ENCODE results near the gene NR4A1.

NR4A1 gene

GRCh38 chr12:52006726-52007157, 44.5 kb upstream of the NR4A1 start, which contains the start of gene TAMALIN:
TAMALIN (plus strand) TSS chr12:52006946; CDS start chr12:52007020, 74 bp downstream.
- CTCF ChIA-PET: interaction anchor here (2.2 to 9.6 kb wide), 3 partner anchors 13 to 19 kb away, joined by 8 to 291 read pairs (median 77); no protein-coding TSS in a partner anchor
- no peaks in the 10 kb centered on the region for H3K9me3 ChIP-seq (ENCODE audit: control insufficient read depth, insufficient read depth, low read depth, low read length)
- TF ChIP-seq ZNF398 (tag by site-specific recombination; IDR thresholded peaks at IDR 0.05) (no peak), ZNF280C (tag by site-specific recombination; IDR thresholded peaks at IDR 0.05) (no peak), ZNF266 (tag by site-specific recombination; IDR thresholded peaks at IDR 0.05; ENCODE audit: low read depth) (no peak), ZNF585B (tag by site-specific recombination; IDR thresholded peaks at IDR 0.05) (no peak), ZNF223 (tag by site-specific recombination; IDR thresholded peaks at IDR 0.05) (no peak), KLF16 (tag by site-specific recombination; IDR thresholded peaks at IDR 0.05) (no peak), KLF8 (tag by site-specific recombination; IDR thresholded peaks at IDR 0.05) (no peak), ATF2 (tag by site-specific recombination; IDR thresholded peaks at IDR 0.05; ENCODE audit: low read depth) (no peak), PRDM10 (tag by site-specific recombination; IDR thresholded peaks at IDR 0.05) (no peak), ZBTB11 (tag by site-specific recombination; conservative IDR thresholded peaks at IDR 0.05; ENCODE audit: low read depth) (no peak)
- peaks cover 0 to 14% of the 10 kb centered on the region in 2 experiments; a peak in 1 of 3 replicates for H3K36me3 ChIP-seq (ENCODE audit: control insufficient read depth in 2 of 2, insufficient read depth in 1 of 2, low read length in 2 of 2)
- H3K4me3 ChIP-seq (ENCODE audit: low read depth, low read length): peak within 1 kb of the TSS; percentile 3; the same call in 1 of the 2 replicates
- no peak within 1 kb of the TSS for H3K27ac ChIP-seq (ENCODE audit: extremely low read depth, low read depth, low read length)
- POLR2A ChIA-PET: interaction anchor here (0.5 to 1.1 kb wide), 6 partner anchors 14 to 399 kb away, joined by 4 to 8 read pairs (median 4); partner anchors contain the start of gene ATG101
- peaks cover 12% of the 10 kb centered on the region; the same call in 1 of the 2 replicates for H3K4me1 ChIP-seq (ENCODE audit: control insufficient read depth, insufficient read depth, low read length)
